ENCODE data around the gene SHC1.
A peak's percentile ranks its signal among the peaks of the same experiment; 100 is the strongest.

The SHC1 gene

DNA sequence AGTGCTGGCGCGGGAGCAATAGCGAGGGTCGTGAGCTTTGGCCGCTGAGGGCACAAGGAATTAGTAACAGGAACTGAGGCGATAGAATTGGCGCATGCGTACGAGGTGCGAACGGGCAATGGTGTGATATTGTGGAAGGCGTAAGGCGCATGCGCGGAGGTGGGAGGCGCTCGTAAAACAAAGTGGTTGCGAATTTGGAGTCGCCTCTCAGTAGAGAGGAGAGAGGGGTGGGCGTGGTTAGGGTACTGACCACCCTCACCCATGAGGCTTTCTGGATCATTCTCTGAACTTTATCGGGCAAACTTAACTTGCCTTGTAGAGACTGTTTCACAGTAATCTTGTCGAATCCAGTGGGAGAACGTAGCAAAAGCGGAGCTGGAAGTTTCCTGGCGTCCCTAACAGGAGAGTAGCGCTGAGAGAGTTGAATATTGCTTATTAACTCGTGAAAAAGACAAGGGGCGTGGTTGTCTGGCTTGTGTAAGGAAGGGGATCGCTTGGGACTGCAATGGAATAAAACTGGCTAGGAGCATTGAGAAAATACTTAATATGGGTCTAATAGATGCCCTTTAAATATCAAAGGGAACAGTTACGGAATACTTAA is 4.4 kb upstream of the SHC1 start:
- DNase-seq (ENCODE audit: low read depth in 2 of 3, low spot score in 1 of 3) = peak; percentile 90 to 93 (median 91)

- DNase-seq (ENCODE audit: low read depth in 2 of 3, low spot score in 1 of 3) = peak; percentile 87 to 95 (median 93)
Observed at GRCh38 chr1:154974102-154974807, 3.7 kb upstream of the SHC1 start, which contains the start of gene CKS1B. TSS of gene CKS1B (plus strand) at chr1:154974681. CDS start at chr1:154974746, 65 bp downstream.

- DNase-seq (ENCODE audit: low read depth in 2 of 3, low spot score in 1 of 3) = peak; percentile 95 to 98 (median 95)
Observed at GRCh38 chr1:154973344-154974101, 3.0 kb upstream of the SHC1 start.

DNA sequence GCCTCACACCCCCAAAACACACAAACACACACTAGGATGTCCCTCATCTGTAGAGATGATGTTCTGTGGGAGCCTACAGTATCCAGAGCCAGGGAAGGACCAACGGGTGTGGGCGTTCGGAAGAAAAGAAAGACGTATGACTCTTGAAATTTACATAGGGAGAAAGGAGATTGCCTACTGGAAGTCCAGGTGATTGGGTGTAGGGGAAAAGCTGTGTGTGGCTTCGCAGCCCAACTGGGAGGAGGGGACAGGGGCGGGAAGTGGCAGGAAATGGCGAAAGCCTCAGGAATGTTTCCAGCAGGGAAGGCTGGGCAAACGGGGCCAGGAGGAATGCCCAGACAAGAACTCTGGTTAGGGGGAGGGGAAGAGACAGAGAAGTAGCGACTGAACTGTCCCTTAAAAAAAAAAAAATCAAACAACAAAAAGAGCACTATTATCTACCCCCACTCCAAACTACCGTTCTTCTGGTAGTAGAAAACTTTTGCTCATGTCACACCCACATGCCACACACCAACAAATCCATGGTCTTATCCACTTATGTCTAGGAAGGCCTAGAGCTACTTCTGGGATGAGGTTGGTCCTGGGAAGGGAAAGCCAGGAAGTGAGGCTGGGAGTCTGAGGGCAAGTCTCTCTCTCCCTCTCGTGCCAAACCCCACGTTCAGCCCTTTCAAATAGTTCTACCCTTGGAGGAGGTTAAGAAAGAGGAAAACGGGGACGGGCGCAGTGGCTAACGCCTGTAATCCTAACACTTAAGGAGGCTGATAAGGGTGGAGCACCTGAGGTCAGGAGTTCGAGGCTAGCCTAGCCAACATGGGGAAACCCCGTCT is 2.2 kb upstream of the SHC1 start:
- DNase-seq (ENCODE audit: low read depth in 2 of 3, low spot score in 1 of 3) = no peak

- no peak for DNase-seq (ENCODE audit: low read depth in 2 of 3, low spot score in 1 of 3)
Observed at GRCh38 chr1:154972213-154972516, 1.6 kb upstream of the SHC1 start.

DNA sequence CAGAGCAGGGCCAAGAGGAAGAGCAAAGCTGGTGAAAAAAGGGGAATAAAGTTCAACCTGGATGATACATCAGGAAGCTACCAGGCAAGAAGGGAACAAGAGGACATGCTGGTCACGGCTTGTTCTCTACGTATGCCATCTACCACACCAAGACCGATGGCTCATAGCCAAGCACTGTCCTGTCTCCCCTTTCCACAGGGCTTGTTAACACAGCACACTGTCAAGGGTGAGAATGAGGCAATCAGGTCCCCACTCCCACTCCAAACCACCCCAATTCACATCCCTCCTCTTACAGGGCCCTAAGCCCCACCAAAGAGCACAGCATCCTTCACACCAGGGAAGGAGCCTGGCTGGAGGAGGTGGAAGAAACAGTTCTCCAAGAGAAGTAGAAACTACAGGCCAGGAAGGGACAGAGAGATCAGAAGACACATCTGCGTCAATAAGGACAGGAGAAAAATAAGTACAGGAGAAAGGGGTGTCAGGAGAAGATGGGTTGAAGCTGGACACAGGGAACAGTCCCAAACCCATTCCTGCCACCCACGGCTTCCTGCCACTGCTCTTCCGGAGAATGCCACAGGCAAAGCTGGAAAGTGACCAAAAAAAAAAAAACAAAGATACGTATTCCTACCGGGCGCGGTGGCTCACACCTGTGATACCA is 923 bp upstream of the SHC1 start:
- no peak for DNase-seq (ENCODE audit: low read depth in 2 of 3, low spot score in 1 of 3)

GRCh38 chr1:154969860-154970452 is 591 bp downstream of the SHC1 start:
- DNase-seq (ENCODE audit: low read depth in 2 of 3, low spot score in 1 of 3) = no peak

GRCh38 chr1:154969246-154969645 is 1.3 kb downstream of the SHC1 start:
- no peak for DNase-seq (ENCODE audit: low read depth in 2 of 3, low spot score in 1 of 3)

GRCh38 chr1:154968731-154969130 is 1.8 kb downstream of the SHC1 start:
- DNase-seq (ENCODE audit: low read depth in 2 of 3, low spot score in 1 of 3) = no peak

GRCh38 chr1:154967331-154967950 is 3.1 kb downstream of the SHC1 start:
- DNase-seq (ENCODE audit: low read depth in 2 of 3, low spot score in 1 of 3) = no peak

DNA sequence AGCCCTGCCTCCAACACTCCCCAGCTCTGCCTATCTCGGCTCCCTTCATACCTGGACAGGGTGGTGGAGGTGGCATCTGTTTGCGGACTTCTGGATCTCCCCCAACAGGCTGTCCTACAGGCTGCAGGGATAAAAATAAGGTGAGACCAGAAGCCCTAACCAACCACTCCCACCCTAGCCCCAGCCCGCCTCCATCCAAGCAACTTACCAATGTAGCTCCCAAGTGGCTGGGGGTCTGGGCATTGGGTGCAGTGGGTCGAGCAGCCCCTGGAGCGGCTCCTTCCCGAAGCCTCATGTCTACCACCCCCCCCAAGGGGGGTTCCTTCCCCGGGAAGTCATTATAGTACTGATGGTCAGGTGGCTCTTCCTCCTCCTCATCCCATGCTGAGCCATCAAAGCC is 4.4 kb downstream of the SHC1 start:
- no peak for DNase-seq (ENCODE audit: low read depth in 2 of 3, low spot score in 1 of 3)

DNA sequence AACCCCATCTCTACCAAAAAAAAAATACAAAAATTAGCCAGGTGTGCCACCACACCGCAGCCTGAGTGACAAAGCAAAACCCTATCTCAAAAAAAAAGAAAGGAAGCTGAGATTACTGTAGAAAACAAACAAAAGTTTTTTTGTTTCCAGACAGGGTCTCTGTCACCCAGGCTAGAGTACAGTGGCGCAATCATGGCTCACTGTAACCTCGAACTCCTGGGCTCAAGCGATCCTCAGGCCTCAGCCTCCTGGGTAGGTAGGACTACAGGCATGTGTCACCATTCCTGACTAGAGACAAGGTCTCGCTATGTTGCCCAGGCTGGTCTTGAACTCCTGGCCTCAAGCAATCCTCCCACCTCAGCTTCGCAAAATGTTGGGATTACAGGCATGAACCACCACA is 6.2 kb downstream of the SHC1 start:
- DNase-seq (ENCODE audit: low read depth in 2 of 3, low spot score in 1 of 3) = no peak

DNA sequence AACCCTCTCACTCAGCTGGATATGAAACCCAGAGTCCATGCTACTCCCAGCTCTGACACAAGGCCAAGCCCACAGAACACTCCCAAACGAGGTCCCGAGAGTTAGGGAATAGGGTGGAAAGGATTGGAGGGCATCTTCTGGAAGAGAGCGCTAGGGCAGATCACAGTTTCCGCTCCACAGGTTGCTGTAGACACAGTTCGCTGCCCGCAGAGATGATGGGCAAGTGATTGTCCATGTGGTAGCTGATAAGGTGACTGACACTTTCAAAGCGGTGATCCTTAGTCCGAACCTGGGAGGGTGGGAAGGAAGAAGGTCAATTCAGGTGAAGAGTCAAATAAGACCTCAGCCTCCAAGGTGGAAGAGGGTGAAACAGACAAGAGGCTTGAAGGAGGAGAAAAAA is 6.9 kb downstream of the SHC1 start:
- no peak for DNase-seq (ENCODE audit: low read depth in 2 of 3, low spot score in 1 of 3)

GRCh38 chr1:154962795-154963330 is 7.7 kb downstream of the SHC1 start:
- DNase-seq (ENCODE audit: low read depth in 2 of 3, low spot score in 1 of 3) = no peak

DNA sequence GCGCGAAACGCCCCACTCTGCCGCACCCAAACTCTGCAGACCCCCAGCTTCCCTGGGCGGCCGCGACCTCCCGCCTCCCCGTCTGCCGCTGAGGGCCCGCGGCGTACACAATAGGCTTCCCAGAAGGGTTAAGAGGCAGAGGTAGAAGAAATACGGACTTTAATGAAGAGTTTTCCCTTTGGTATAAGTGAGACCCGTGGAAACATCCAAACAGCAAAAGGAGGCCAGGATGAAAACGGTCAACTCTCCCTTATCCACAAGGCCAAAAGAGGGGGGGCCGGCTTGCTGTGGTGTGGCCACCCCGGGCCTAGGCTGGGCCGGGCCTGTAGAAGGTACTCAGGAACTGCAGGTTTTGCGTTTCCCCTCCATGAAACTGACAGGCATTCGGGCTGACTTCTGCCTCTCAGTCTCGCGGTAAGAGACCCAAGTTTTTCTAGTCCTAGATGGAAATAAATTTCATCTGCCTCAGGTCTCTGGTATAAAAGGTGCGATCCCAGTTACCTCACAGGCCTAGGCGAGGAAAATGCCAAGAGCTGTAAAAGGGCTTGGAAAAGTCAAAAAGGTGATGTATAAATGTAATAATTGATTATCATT is 8.3 kb downstream of the SHC1 start:
- no peak for DNase-seq (ENCODE audit: low read depth in 2 of 3, low spot score in 1 of 3)

GRCh38 chr1:154961207-154962155 is 9.1 kb downstream of the SHC1 start, which contains the start of gene PYGO2:
TSS of gene PYGO2 (minus strand) at chr1:154961782. CDS start at chr1:154961576, 206 bp downstream.
- DNase-seq (ENCODE audit: low read depth in 2 of 3, low spot score in 1 of 3) = peak; percentile 62 to 82 (median 63)

- no peak for DNase-seq (ENCODE audit: low read depth in 2 of 3, low spot score in 1 of 3)
Observed at GRCh38 chr1:154960446-154961136, 10.0 kb downstream of the SHC1 start.

DNA sequence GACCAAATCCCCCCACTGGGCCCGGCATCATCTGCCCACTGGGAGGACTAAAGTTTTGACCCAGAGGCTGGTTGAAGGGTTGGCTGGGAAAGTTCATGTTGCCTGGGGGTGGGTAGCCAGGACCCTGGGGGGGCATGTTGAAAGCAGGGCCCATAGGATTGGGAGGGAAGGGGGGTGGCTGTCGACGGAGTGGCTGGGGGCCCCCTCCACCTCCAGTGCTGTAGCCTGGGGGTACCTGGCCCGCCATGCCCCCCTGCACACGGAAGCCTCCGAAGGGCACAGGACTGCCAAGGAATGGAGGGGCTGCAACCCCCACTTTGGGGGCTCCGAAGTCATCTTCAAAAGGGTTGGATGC is 11.1 kb downstream of the SHC1 start:
- DNase-seq (ENCODE audit: low read depth in 2 of 3, low spot score in 1 of 3) = no peak
